ENCODE measurements around the gene SEMA3F. TPM values are rescaled to one million over a fixed set of nuclear protein-coding genes. Genes with fewer than 3 reads are reported as not detected.

Gene SEMA3F
- total and polyA plus RNA-seq, 10 of the 15 experiments (the other 5 are each of a cell fraction or from before 2014, with no cell fraction given), result 0.08 to 0.28 (median 0.12) TPM; not detected in 6

- in situ Hi-C loops (cut with MboI) (loop anchor here (5.0 kb wide), 1 partner anchor 149 kb away; no protein-coding TSS in a partner anchor), intact Hi-C loops (cut with micrococcal nuclease; ENCODE audit: unreplicated experiment) (no loop called here)
- ChIA-PET SMC1A (ENCODE audit: uncharacterized antibody, unreplicated experiment) (no interaction called here), RAD21 (ENCODE audit: unreplicated experiment) (no interaction called here), POLR2A (no interaction called here), CTCF (interaction anchor here (0.6 to 1.5 kb wide), 3 partner anchors 24 to 296 kb away, joined by 3 to 5 read pairs (median 3); no protein-coding TSS in a partner anchor)
- Histone ChIP-seq H3K9ac (ENCODE audit: control insufficient read depth, insufficient read depth, low read length) (no peak overlapping the region), H3K4me1 (ENCODE audit: control insufficient read depth, insufficient read depth, low read length) (no peaks in the 10 kb centered on the region), H2AFZ (ENCODE audit: control insufficient read depth, low read depth, low read length) (no peak overlapping the region), H4K20me1 (ENCODE audit: control insufficient read depth, insufficient read depth) (no peaks in the 10 kb centered on the region), H3K4me2 (ENCODE audit: control insufficient read depth, insufficient read depth) (no peak overlapping the region), H3K4me3 (no peak overlapping the region), H3K79me2 (ENCODE audit: control insufficient read depth, insufficient read depth, low read length) (no peaks in the 10 kb centered on the region), H3K9me3 (replicated peaks; ENCODE audit: control insufficient read depth, insufficient read depth, low read length) (no peaks in the 10 kb centered on the region), H3K27ac (ENCODE audit: control insufficient read depth, insufficient read depth) (no peak overlapping the region), H3K27me3 (replicated peaks in 1 of 2; ENCODE audit: control insufficient read depth in 2 of 2, insufficient read depth in 2 of 2, low read length in 1 of 2) (no peaks in the 10 kb centered on the region), H3K36me3 (ENCODE audit: control insufficient read depth in 2 of 2, insufficient read depth in 2 of 2, low read length in 1 of 2) (peaks cover 9 to 17% of the 10 kb centered on the region in 2 experiments; a peak in 3 of 4 replicates)
- no TSS peak for BruUV-seq (replicated peaks)
- WGBS (ENCODE audit: insufficient coverage, insufficient replicate concordance, low lambda C conversion rate, missing lambda C conversion rate), result 15% methylated on average over 4 of the region's 4 CpGs
- TF ChIP-seq E2F8 (IDR thresholded peaks at IDR 0.05; ENCODE audit: low read depth, partially characterized antibody), result no peak
- TF ChIP-seq POLR2AphosphoS5 (IDR thresholded peaks at IDR 0.05; ENCODE audit: low read length), result peak; percentile 62; the same call in 1 of the 2 replicates
- peak; percentile 51; the same call in 1 of the 2 replicates for TF ChIP-seq POLR2A (IDR thresholded peaks at IDR 0.05; ENCODE audit: low read depth, low read length)
- DNase-seq (ENCODE audit: low read depth, low spot score) (no peak), FAIRE-seq (no peak), ATAC-seq (no peak)
These were observed 31.6 kb upstream of the SEMA3F start for GRCh38 chr3:50123394-50124051.
